Activated T-cell treated with anti-CD3 and anti-CD28 coated beads for 24 hours (primary cell): ENCODE data around the gene FAM3D.

Source experiments
- DNase-seq: peaks from one replicate; pipeline ENCODE4 v3.0.0-alpha.2; 2020; ENCODE audit warnings: low read depth

FAM3D gene

GRCh38 chr3:58591517-58592510 is 74.8 kb downstream of the FAM3D start:
- no peak for DNase-seq

GRCh38 chr3:58588030-58588614 is 78.5 kb downstream of the FAM3D start:
- no peak for DNase-seq

- no peak for DNase-seq
These were observed 79.8 kb downstream of the FAM3D start for GRCh38 chr3:58586776-58587192.

- DNase-seq, result no peak
These were observed 80.6 kb downstream of the FAM3D start for GRCh38 chr3:58585994-58586393.

GRCh38 chr3:58585005-58585786 is 81.4 kb downstream of the FAM3D start:
- peak; percentile 20 for DNase-seq

- DNase-seq, result no peak
These were observed 81.9 kb downstream of the FAM3D start for GRCh38 chr3:58584690-58585004.
